ENCODE data around the gene EML6.
"Not testable (repeated sequence)": the region's sequence is repeated elsewhere in the genome, so short reads cannot be mapped to it uniquely, and the experiment has no call there.

The EML6 gene

GRCh38 chr2:54986264-54986663 is 262.8 kb downstream of the EML6 start:
- H3K9me3 ChIP-seq (ENCODE audit: control extremely low read depth in 1 of 5, control insufficient read depth in 4 of 5, insufficient read depth in 2 of 5, low read depth in 1 of 5, low read length in 4 of 5), result no peaks in the 10 kb centered on the region
- H3K4me1 ChIP-seq (ENCODE audit: control extremely low read depth in 1 of 4, control insufficient read depth in 4 of 4, insufficient read depth in 4 of 4, low read length in 3 of 4), result peaks cover 0 to 9% (median 4%) of the 10 kb centered on the region in 4 experiments
- no peak overlapping the region for H3K4me3 ChIP-seq (ENCODE audit: control insufficient read depth in 1 of 7, extremely low read depth in 1 of 7, insufficient read depth in 4 of 7, low read depth in 2 of 7, low read length in 6 of 7)
- ChIA-PET CTCF (interaction anchor here (0.8 kb wide), 1 partner anchor 27 kb away, joined by 3 read pairs; no protein-coding TSS in a partner anchor), POLR2A (no interaction called here)
- no peak overlapping the region for H3K27ac ChIP-seq (ENCODE audit: insufficient read depth in 1 of 2, low read depth in 1 of 2, low read length in 2 of 2, poor library complexity in 1 of 2, severe bottlenecking in 2 of 2)
- peaks cover 12 to 36% (median 23%) of the 10 kb centered on the region in 4 experiments for H3K36me3 ChIP-seq (ENCODE audit: control insufficient read depth in 4 of 4, insufficient read depth in 4 of 4, low read length in 3 of 4)
- DNase-seq, result no peak
- no peaks in the 10 kb centered on the region for H3K27me3 ChIP-seq (replicated peaks in 2 of 5; ENCODE audit: control insufficient read depth in 4 of 5, insufficient read depth in 5 of 5, low read length in 4 of 5)
- 100% methylated on average over 3 of the region's 3 CpGs for WGBS (ENCODE audit: insufficient coverage)

GRCh38 chr2:54988612-54989011 is 265.1 kb downstream of the EML6 start:
- Histone ChIP-seq H3K36me3 (ENCODE audit: control insufficient read depth in 4 of 4, insufficient read depth in 4 of 4, low read length in 3 of 4) (peaks cover 8 to 29% (median 19%) of the 10 kb centered on the region in 4 experiments), H3K9me3 (ENCODE audit: control extremely low read depth in 1 of 5, control insufficient read depth in 4 of 5, insufficient read depth in 2 of 5, low read depth in 1 of 5, low read length in 4 of 5) (no peaks in the 10 kb centered on the region), H3K27me3 (replicated peaks in 2 of 5; ENCODE audit: control insufficient read depth in 4 of 5, insufficient read depth in 5 of 5, low read length in 4 of 5) (no peaks in the 10 kb centered on the region), H3K4me1 (ENCODE audit: control extremely low read depth in 1 of 4, control insufficient read depth in 4 of 4, insufficient read depth in 4 of 4, low read length in 3 of 4) (no peaks in the 10 kb centered on the region), H3K4me3 (ENCODE audit: control insufficient read depth in 1 of 7, extremely low read depth in 1 of 7, insufficient read depth in 4 of 7, low read depth in 2 of 7, low read length in 6 of 7) (no peak overlapping the region), H3K27ac (ENCODE audit: insufficient read depth in 1 of 2, low read depth in 1 of 2, low read length in 2 of 2, poor library complexity in 1 of 2, severe bottlenecking in 2 of 2) (no peak overlapping the region)
- no peak for DNase-seq
- CTCF ChIA-PET, result no interaction called here
- 100% methylated on average over 1 of the region's 3 CpGs for WGBS (ENCODE audit: insufficient coverage)
- POLR2A ChIA-PET, result no interaction called here

DNA sequence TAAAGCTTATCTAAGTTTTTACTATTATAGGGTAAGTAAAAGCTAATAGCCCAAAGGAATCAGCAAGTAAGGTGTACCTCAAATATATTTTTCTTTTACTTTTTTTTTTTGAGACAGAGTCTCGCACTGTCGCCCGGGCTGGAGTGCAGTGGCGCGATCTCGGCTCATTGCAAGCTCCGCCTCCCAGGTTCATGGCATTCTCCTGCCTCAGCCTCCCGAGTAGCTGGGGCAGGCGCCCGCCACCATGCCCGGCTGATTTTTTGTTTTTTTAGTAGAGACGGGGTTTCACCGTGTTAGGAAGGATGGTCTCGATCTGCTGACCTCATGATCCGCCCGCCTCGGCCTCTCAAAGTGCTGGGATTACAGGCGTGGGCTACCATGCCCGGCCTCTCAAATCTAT is 267.2 kb downstream of the EML6 start:
- H3K36me3 ChIP-seq (ENCODE audit: control insufficient read depth in 4 of 4, insufficient read depth in 4 of 4, low read length in 3 of 4), result peaks cover 7 to 18% (median 15%) of the 10 kb centered on the region in 4 experiments
- POLR2A ChIA-PET; H3K9me3 ChIP-seq (ENCODE audit: control extremely low read depth in 1 of 5, control insufficient read depth in 4 of 5, insufficient read depth in 2 of 5, low read depth in 1 of 5, low read length in 4 of 5); DNase-seq; H3K4me1 ChIP-seq (ENCODE audit: control extremely low read depth in 1 of 4, control insufficient read depth in 4 of 4, insufficient read depth in 4 of 4, low read length in 3 of 4); H3K27ac ChIP-seq (ENCODE audit: insufficient read depth in 1 of 2, low read depth in 1 of 2, low read length in 2 of 2, poor library complexity in 1 of 2, severe bottlenecking in 2 of 2); H3K4me3 ChIP-seq (ENCODE audit: control insufficient read depth in 1 of 7, extremely low read depth in 1 of 7, insufficient read depth in 4 of 7, low read depth in 2 of 7, low read length in 6 of 7); H3K27me3 ChIP-seq (replicated peaks in 2 of 5; ENCODE audit: control insufficient read depth in 4 of 5, insufficient read depth in 5 of 5, low read length in 4 of 5): not testable (repeated sequence)
- CTCF ChIA-PET, result interaction anchor here (1.0 to 2.9 kb wide), 5 partner anchors 11 to 178 kb away, joined by 3 to 6 read pairs (median 5); partner anchors contain the start of gene RTN4
- 99% methylated on average over 17 of the region's 19 CpGs for WGBS (ENCODE audit: insufficient coverage)

DNA sequence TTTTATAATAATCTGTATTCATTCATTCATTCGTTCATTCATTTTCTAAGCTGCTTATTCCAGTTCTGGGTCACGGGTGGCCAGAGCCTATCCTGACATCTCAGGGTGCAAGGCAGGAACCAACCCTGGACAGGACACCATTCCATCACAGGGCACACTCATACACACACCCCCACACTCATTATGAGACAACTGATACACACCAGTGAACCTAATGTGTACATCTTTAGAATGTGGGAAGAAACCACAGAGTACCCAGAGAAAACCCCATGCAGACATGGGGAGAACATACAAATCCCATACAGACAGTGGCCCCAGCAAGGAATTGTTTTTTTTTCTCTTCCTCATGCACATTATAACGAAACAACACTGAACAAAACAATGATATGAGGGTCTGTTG is 272.1 kb downstream of the EML6 start:
- ChIA-PET CTCF (interaction anchor here (0.7 to 1.5 kb wide), 4 partner anchors 11 to 269 kb away, joined by 3 to 4 read pairs (median 3); no protein-coding TSS in a partner anchor), POLR2A (interaction anchor here (0.6 kb wide), 1 partner anchor 36 kb away, joined by 7 read pairs; no protein-coding TSS in a partner anchor)
- no peak overlapping the region for H3K4me3 ChIP-seq (ENCODE audit: control insufficient read depth in 1 of 7, extremely low read depth in 1 of 7, insufficient read depth in 4 of 7, low read depth in 2 of 7, low read length in 6 of 7)
- H3K36me3 ChIP-seq (ENCODE audit: control insufficient read depth in 4 of 4, insufficient read depth in 4 of 4, low read length in 3 of 4), result peaks cover 0 to 3% (median 0%) of the 10 kb centered on the region in 4 experiments
- H3K4me1 ChIP-seq (ENCODE audit: control extremely low read depth in 1 of 4, control insufficient read depth in 4 of 4, insufficient read depth in 4 of 4, low read length in 3 of 4), result peaks cover 8 to 30% (median 25%) of the 10 kb centered on the region in 4 experiments
- DNase-seq, result no peak
- WGBS (ENCODE audit: insufficient coverage), result no CpG with 5 or more reads among the region's 3 CpGs
- H3K9me3 ChIP-seq (ENCODE audit: control extremely low read depth in 1 of 5, control insufficient read depth in 4 of 5, insufficient read depth in 2 of 5, low read depth in 1 of 5, low read length in 4 of 5), result no peaks in the 10 kb centered on the region
- no peaks in the 10 kb centered on the region for H3K27me3 ChIP-seq (replicated peaks in 2 of 5; ENCODE audit: control insufficient read depth in 4 of 5, insufficient read depth in 5 of 5, low read length in 4 of 5)
- no peak overlapping the region for H3K27ac ChIP-seq (ENCODE audit: insufficient read depth in 1 of 2, low read depth in 1 of 2, low read length in 2 of 2, poor library complexity in 1 of 2, severe bottlenecking in 2 of 2)

DNA sequence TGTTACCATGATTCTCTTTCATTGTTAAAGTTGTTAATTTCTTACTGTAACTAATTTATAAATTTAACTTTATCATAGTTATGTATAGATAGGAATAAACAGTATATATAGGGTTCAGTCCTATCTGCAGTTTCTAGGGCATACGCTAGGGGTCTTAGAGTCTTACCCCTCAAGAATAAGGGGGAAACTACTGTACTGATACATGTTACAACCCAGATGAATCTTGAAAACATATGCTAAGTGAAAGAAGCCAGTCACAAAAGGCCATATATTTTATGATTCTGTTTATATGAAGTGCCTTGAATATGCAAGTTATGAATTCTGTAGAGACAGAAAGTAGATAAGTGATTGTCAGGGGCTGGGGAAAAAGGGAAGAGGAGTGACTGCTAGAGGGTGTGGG is 274.4 kb downstream of the EML6 start:
- no peaks in the 10 kb centered on the region for H3K9me3 ChIP-seq (ENCODE audit: control extremely low read depth in 1 of 5, control insufficient read depth in 4 of 5, insufficient read depth in 2 of 5, low read depth in 1 of 5, low read length in 4 of 5)
- H3K4me3 ChIP-seq (ENCODE audit: control insufficient read depth in 1 of 7, extremely low read depth in 1 of 7, insufficient read depth in 4 of 7, low read depth in 2 of 7, low read length in 6 of 7), result no peak overlapping the region
- H3K36me3 ChIP-seq (ENCODE audit: control insufficient read depth in 4 of 4, insufficient read depth in 4 of 4, low read length in 3 of 4), result peaks cover 0 to 3% (median 0%) of the 10 kb centered on the region in 4 experiments
- WGBS (ENCODE audit: insufficient coverage), result 100% methylated on average over 1 of the region's 1 CpG
- no peaks in the 10 kb centered on the region for H3K27me3 ChIP-seq (replicated peaks in 2 of 5; ENCODE audit: control insufficient read depth in 4 of 5, insufficient read depth in 5 of 5, low read length in 4 of 5)
- H3K27ac ChIP-seq (ENCODE audit: insufficient read depth in 1 of 2, low read depth in 1 of 2, low read length in 2 of 2, poor library complexity in 1 of 2, severe bottlenecking in 2 of 2), result no peak overlapping the region
- POLR2A ChIA-PET, result no interaction called here
- CTCF ChIA-PET, result no interaction called here
- DNase-seq, result no peak
- H3K4me1 ChIP-seq (ENCODE audit: control extremely low read depth in 1 of 4, control insufficient read depth in 4 of 4, insufficient read depth in 4 of 4, low read length in 3 of 4), result peaks cover 8 to 32% (median 28%) of the 10 kb centered on the region in 4 experiments

DNA sequence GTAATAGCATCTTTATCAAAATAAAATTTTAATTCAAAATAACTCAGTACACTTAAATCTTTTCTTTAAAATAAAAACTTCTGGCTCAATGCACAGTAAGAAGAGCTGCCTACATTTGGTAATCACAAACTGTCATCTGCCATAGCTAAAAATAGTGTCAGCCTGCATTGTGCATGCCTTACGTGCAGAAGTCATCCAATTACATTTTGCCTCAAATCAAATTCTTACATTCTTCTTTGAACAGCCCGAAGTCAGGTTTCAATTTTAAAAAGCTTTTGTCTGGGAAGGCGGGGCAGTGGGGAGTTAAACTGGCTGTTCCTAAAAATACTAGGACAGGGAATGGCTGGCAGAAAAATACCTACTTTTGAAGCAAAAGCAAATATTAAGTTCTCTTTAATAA is 275.7 kb downstream of the EML6 start:
- Histone ChIP-seq H3K36me3 (ENCODE audit: control insufficient read depth in 4 of 4, insufficient read depth in 4 of 4, low read length in 3 of 4) (peaks cover 0 to 3% (median 0%) of the 10 kb centered on the region in 4 experiments), H3K27me3 (replicated peaks in 2 of 5; ENCODE audit: control insufficient read depth in 4 of 5, insufficient read depth in 5 of 5, low read length in 4 of 5) (no peaks in the 10 kb centered on the region), H3K9me3 (ENCODE audit: control extremely low read depth in 1 of 5, control insufficient read depth in 4 of 5, insufficient read depth in 2 of 5, low read depth in 1 of 5, low read length in 4 of 5) (no peaks in the 10 kb centered on the region), H3K4me1 (ENCODE audit: control extremely low read depth in 1 of 4, control insufficient read depth in 4 of 4, insufficient read depth in 4 of 4, low read length in 3 of 4) (peaks cover 8 to 34% (median 28%) of the 10 kb centered on the region in 4 experiments), H3K27ac (ENCODE audit: insufficient read depth in 1 of 2, low read depth in 1 of 2, low read length in 2 of 2, poor library complexity in 1 of 2, severe bottlenecking in 2 of 2) (no peak overlapping the region), H3K4me3 (ENCODE audit: control insufficient read depth in 1 of 7, extremely low read depth in 1 of 7, insufficient read depth in 4 of 7, low read depth in 2 of 7, low read length in 6 of 7) (peak overlapping the region in 3 of 7 experiments; percentile 16 to 61 (median 39))
- DNase-seq, result peak in 2 of 3 donors; percentile 50 to 65
- POLR2A ChIA-PET, result interaction anchor here (0.6 kb wide), 1 partner anchor 51 kb away, joined by 3 read pairs; no protein-coding TSS in a partner anchor
- CTCF ChIA-PET, result interaction anchor here (0.8 to 1.7 kb wide), 5 partner anchors 16 to 139 kb away, joined by 3 to 5 read pairs (median 3); no protein-coding TSS in a partner anchor
- no CpG with 5 or more reads among the region's 3 CpGs for WGBS (ENCODE audit: insufficient coverage)

DNA sequence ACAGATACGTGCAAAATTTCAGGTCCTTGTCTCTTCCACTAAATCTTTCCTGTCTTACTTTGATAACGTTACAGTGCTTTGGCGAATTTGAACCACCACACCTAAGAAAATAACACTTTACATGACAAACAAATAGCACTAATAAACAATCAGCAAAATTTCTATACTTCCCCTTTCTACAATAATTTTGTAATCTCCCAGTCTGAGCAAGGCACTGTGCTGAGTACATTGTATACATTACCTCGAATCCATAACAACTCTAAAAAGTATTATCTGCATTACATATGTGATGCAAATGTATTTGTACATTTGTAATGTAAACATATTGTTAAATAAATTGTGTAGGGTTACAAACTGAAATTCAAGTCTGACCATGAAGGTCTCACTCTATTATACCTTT is 276.9 kb downstream of the EML6 start:
- Histone ChIP-seq H3K4me1 (ENCODE audit: control extremely low read depth in 1 of 4, control insufficient read depth in 4 of 4, insufficient read depth in 4 of 4, low read length in 3 of 4) (peaks cover 8 to 37% (median 28%) of the 10 kb centered on the region in 4 experiments), H3K27me3 (replicated peaks in 2 of 5; ENCODE audit: control insufficient read depth in 4 of 5, insufficient read depth in 5 of 5, low read length in 4 of 5) (no peaks in the 10 kb centered on the region), H3K36me3 (ENCODE audit: control insufficient read depth in 4 of 4, insufficient read depth in 4 of 4, low read length in 3 of 4) (peaks cover 0 to 3% (median 0%) of the 10 kb centered on the region in 4 experiments), H3K9me3 (ENCODE audit: control extremely low read depth in 1 of 5, control insufficient read depth in 4 of 5, insufficient read depth in 2 of 5, low read depth in 1 of 5, low read length in 4 of 5) (no peaks in the 10 kb centered on the region), H3K4me3 (ENCODE audit: control insufficient read depth in 1 of 7, extremely low read depth in 1 of 7, insufficient read depth in 4 of 7, low read depth in 2 of 7, low read length in 6 of 7) (no peak overlapping the region), H3K27ac (ENCODE audit: insufficient read depth in 1 of 2, low read depth in 1 of 2, low read length in 2 of 2, poor library complexity in 1 of 2, severe bottlenecking in 2 of 2) (no peak overlapping the region)
- CTCF ChIA-PET, result interaction anchor here (0.7 to 1.7 kb wide), 4 partner anchors 15 to 138 kb away, joined by 3 to 5 read pairs (median 4); partner anchors contain the start of gene RTN4
- WGBS (ENCODE audit: insufficient coverage), result 50% methylated on average over 1 of the region's 4 CpGs
- POLR2A ChIA-PET, result no interaction called here
- DNase-seq, result peak in 2 of 3 donors; percentile 31 to 34
